Left forelimb (tissue), 1 donor: ENCODE measurements around the gene PTPRH.

ENCODE experiments used
- DNase-seq: peaks from one replicate; pipeline ENCODE4 v3.0.0-alpha.2; 2018; ENCODE audit warnings: low spot score

PTPRH gene

GRCh38 chr19:55208880-55209692 is at the start of gene PTPRH:
PTPRH (minus strand) TSS chr19:55209501; CDS start chr19:55209433, 68 bp downstream.
- no peak for DNase-seq

- no peak for DNase-seq
Observed at GRCh38 chr19:55258476-55258827, 49.2 kb upstream of the PTPRH start.

- no peak for DNase-seq
Observed at GRCh38 chr19:55257461-55258420, 48.4 kb upstream of the PTPRH start.

GRCh38 chr19:55256562-55257460 is 47.5 kb upstream of the PTPRH start:
- no peak for DNase-seq

- no peak for DNase-seq
Observed at GRCh38 chr19:55255618-55256423, 46.5 kb upstream of the PTPRH start.

DNA sequence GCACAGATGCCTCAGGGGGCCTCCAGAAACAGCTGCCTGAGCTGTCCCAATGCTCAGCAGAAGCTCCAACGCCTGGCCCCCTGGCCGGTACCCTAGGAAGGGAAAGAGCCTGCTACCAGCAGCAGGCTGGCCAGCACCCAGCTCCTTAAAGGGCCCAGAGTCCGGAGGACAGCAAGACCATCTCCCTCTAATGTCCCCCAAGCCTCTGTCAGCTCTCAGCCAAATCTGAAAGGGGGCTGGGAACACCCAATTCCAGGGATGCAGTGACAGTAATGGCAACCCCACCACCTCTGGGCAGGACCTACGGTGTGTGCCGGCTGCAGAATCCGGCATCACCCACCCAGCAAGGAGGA is 45.3 kb upstream of the PTPRH start:
- no peak for DNase-seq

GRCh38 chr19:55253842-55254624 is 44.7 kb upstream of the PTPRH start:
- no peak for DNase-seq

GRCh38 chr19:55252760-55253663 is 43.7 kb upstream of the PTPRH start:
- DNase-seq, result no peak

- no peak for DNase-seq
Observed at GRCh38 chr19:55251341-55252081, 42.2 kb upstream of the PTPRH start.

DNA sequence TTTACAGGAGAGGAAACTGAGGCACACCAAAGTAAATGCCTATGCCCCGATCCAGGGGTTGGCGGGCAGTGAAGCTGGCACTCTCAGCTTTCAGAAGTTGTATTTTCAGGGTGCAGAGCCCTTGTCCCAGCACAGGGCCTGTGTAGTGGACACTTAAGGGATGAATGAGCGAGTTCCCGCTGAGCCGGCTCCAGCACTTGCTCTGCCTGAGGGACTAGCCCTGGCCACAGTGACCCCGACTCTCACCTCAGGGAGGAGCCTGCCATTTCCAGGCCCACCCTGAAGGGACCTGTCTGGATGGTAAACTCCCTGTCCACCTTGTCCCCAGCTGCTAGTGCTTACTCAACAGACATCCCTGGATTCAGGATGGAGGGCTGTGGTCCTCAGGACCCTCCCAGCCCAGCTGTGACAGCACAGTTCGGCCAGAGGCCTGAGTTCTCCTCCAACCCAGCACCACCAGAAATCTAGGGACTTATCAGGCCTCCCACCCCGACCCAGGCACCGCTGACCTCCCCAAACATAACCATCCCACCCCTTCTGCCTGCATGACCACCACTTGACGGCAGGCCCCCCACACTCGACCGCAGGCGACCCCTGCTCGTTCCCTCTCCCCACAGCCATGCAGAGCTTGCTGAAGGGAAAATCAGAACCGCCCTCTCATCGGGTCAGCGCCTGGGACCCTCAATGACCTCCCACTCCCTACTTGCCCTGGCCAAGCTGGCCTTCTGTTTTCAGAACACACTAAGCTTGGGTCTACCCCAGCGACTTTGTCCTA is 41.1 kb upstream of the PTPRH start:
- DNase-seq, result no peak

DNA sequence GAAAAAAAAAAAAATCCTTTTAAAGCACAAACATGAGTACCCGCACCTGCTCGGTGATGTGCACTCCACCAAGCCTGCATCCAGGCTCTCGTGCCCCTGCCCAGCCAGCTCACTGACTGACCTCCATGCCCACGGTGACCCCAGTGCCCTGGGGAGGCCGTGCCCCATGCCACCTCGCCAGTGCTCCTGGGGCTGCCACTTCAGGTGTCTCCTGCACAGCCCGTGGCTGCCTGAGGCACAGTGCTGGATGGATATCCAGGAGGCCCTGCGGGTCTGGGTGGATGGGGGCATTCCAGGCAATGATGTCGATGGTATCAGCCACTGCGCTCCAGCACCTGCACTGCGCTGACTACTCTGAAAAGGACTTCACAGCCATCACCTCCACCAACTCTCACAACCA is 40.5 kb upstream of the PTPRH start:
- DNase-seq, result no peak

DNA sequence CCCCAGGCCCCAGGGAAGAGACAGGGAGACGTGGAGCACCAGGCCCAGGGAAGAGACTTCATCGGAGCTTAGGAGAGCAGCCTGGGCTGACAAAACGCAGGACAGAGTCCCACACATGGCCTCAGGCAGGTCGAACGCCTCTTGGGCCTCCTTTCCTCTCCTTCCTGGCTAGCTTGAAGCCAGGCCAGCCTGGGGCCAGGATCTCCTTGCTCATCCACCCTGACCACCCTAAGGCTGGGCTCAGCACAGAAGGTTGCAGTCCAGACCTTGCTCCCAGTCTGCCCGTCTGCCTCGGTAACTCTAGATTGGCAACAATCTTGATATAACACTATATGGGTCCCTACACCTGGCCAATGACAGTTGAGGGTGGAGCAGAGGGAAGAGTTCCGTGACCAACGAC is 39.4 kb upstream of the PTPRH start:
- no peak for DNase-seq

- no peak for DNase-seq
Observed at GRCh38 chr19:55248166-55248675, 38.9 kb upstream of the PTPRH start.

DNA sequence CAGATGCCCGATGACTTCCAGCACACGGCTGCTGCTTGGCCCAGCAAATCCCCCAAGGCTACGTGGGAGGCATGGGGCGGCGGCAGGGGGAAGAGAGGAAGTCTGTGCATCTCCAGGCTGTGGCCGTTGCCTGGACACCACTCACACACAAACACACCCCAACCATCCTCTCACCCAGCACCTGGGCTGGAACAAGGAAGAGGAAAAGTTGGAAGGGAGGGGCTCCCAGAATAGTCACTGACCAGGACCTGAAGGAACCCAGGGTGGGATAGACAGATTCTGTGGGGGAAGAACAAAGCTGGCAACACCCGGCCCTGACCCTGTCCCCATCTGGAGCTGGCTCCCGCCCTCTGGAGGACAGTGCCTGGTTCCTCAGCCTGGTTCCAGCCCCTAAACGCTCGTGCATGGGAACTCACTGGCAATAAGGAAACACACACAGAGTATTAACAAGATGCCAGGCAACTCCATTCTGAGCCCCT is 38.4 kb upstream of the PTPRH start:
- no peak for DNase-seq

DNA sequence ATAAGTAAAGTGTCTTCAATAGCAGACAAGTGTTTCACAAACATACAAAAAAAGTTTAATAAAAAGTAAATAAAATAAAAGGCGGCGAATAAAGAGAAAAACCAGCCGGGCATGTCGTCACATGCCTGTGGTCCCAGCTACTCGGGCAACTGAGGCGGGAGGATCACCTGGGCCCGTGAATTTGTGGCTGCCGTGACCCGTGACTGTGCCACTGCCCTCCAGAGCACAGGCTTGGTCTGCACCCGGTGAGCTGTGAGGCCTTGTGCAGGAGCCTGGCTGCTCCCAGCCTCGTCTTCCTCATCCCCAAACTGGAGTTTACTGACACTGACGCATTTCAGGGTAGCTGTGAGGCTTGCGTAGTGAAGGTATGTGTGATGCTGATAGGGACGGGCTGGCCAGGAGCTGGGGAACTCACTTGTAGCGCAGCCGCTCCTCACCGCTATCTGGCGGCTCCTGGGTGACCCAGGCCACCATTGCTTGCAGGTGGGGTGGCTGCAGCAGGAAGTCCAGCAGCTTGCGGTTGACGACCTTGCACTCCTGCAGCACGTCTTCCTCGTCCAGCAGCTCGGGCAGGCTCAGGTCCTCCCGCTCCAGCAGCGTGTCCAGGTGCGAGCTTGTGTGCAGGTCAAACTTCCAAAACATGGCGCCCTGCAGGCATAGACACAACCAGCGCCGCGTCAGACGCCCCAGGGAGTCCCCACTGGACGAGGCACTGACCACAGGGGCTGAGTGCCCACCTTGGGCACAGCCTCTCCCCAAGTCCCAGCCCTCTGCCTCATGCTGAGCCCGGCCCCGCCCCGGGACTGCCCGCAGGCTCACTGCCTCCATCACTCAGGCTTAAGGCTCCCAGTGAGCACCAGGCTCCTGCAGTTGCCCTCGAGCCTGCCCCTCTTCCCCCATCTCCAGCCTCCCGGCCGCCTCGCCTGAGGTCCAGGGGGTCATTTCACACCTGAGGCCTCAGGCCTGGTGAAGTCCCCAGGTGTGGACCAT is 37.5 kb upstream of the PTPRH start:
- no peak for DNase-seq

- DNase-seq, result no peak
Observed at GRCh38 chr19:55245236-55245904, 36.1 kb upstream of the PTPRH start.
